Measurements from ENCODE around the gene CPNE2.

CPNE2 gene

GRCh38 chr16:57123974-57124674 lies 31.7 kb downstream of the CPNE2 start:
- peak; percentile 53 for DNase-seq (ENCODE audit: low spot score)

GRCh38 chr16:57125376-57125775 lies 33.0 kb downstream of the CPNE2 start:
- no peak for DNase-seq (ENCODE audit: low spot score)

- DNase-seq (ENCODE audit: low spot score) = no peak
Observed at GRCh38 chr16:57125969-57126368, 33.6 kb downstream of the CPNE2 start.

- DNase-seq (ENCODE audit: low spot score) = no peak
Observed at GRCh38 chr16:57126411-57126810, 34.0 kb downstream of the CPNE2 start.

GRCh38 chr16:57127037-57127763 lies 34.8 kb downstream of the CPNE2 start:
- DNase-seq (ENCODE audit: low spot score) = no peak

- no peak for DNase-seq (ENCODE audit: low spot score)
Observed at GRCh38 chr16:57127836-57128235, 35.5 kb downstream of the CPNE2 start.

GRCh38 chr16:57128771-57129389 lies 36.5 kb downstream of the CPNE2 start:
- no peak for DNase-seq (ENCODE audit: low spot score)

GRCh38 chr16:57130950-57131321 lies 38.6 kb downstream of the CPNE2 start:
- no peak for DNase-seq (ENCODE audit: low spot score)

- no peak for DNase-seq (ENCODE audit: low spot score)
Observed at GRCh38 chr16:57131351-57131970, 39.1 kb downstream of the CPNE2 start.

- no peak for DNase-seq (ENCODE audit: low spot score)
Observed at GRCh38 chr16:57132470-57132869, 40.1 kb downstream of the CPNE2 start.

GRCh38 chr16:57133031-57133430 lies 40.6 kb downstream of the CPNE2 start:
- DNase-seq (ENCODE audit: low spot score) = no peak

GRCh38 chr16:57133886-57134285 lies 41.5 kb downstream of the CPNE2 start:
- DNase-seq (ENCODE audit: low spot score) = no peak

- DNase-seq (ENCODE audit: low spot score) = no peak
Observed at GRCh38 chr16:57134982-57135381, 42.6 kb downstream of the CPNE2 start.

GRCh38 chr16:57137043-57137442 lies 44.7 kb downstream of the CPNE2 start:
- no peak for DNase-seq (ENCODE audit: low spot score)

- no peak for DNase-seq (ENCODE audit: low spot score)
Observed at GRCh38 chr16:57137566-57138273, 45.3 kb downstream of the CPNE2 start.

- no peak for DNase-seq (ENCODE audit: low spot score)
Observed at GRCh38 chr16:57138281-57138935, 46.0 kb downstream of the CPNE2 start.

- DNase-seq (ENCODE audit: low spot score) = no peak
Observed at GRCh38 chr16:57140931-57141668, 48.7 kb downstream of the CPNE2 start.

GRCh38 chr16:57141822-57142631 lies 49.6 kb downstream of the CPNE2 start:
- DNase-seq (ENCODE audit: low spot score) = no peak

GRCh38 chr16:57143149-57143921 lies 51.0 kb downstream of the CPNE2 start:
- no peak for DNase-seq (ENCODE audit: low spot score)
